Heart left ventricle (tissue), 16 donors: ENCODE data around the gene GOLGA6C. TPM values are rescaled to one million over a fixed set of nuclear protein-coding genes. Genes with fewer than 3 reads are reported as not detected.
"Not testable (repeated sequence)": the region's sequence is repeated elsewhere in the genome, so short reads cannot be mapped to it uniquely, and the experiment has no call there.

Source experiments
- ATAC-seq, 4 donors: fragments of 200-7000 bp; cut with Tn5 transposase; one replicate each; pipeline ENCODE4 v1.9.1; 2020 to 2022; ENCODE audit warnings: moderate library complexity in 4 of 4, mild to moderate bottlenecking in 3 of 4, moderate number of reproducible peaks in 1 of 4
- DNase-seq, 5 donors: peaks; one replicate each; pipeline ENCODE4 v3.0.0-alpha.2; 2020
- H3K27ac ChIP-seq, 12 donors: fragments of 200-600 bp; sonication (generic) in 4 of 12; one replicate each; pipeline versions ENCODE4 v1.5.0 to v1.8.0; 2016 to 2022; ENCODE audit warnings: mild to moderate bottlenecking in 2 of 12
- H3K27me3 ChIP-seq, 9 donors: fragments of 200-600 bp; sonication (generic) in 2 of 9; one replicate each; pipeline versions ENCODE4 v1.5.1 to v1.8.0; 2016 to 2022; ENCODE audit warnings: mild to moderate bottlenecking in 3 of 9
- H3K36me3 ChIP-seq, 9 donors: fragments of 200-600 bp; sonication (generic) in 2 of 9; one replicate each; pipeline versions ENCODE4 v1.5.0 to v1.8.0; 2018 to 2022; ENCODE audit warnings: mild to moderate bottlenecking in 2 of 9
- H3K4me1 ChIP-seq, 12 donors: fragments of 200-600 bp; sonication (generic) in 4 of 12; one replicate each; pipeline versions ENCODE4 v1.5.0 to v1.8.0; 2016 to 2022; ENCODE audit warnings: mild to moderate bottlenecking in 3 of 12
- H3K4me3 ChIP-seq, 12 donors: fragments of 200-600 bp; sonication (generic) in 4 of 12; one replicate each; pipeline versions ENCODE4 v1.5.0 to v1.8.0; 2017 to 2022; ENCODE audit warnings: mild to moderate bottlenecking in 9 of 12, moderate library complexity in 4 of 12
- H3K9me3 ChIP-seq, 12 donors: fragments of 200-600 bp; sonication (generic) in 4 of 12; one replicate each; pipeline versions ENCODE4 v1.5.0 to v1.8.0; 2016 to 2022; ENCODE audit warnings: mild to moderate bottlenecking in 1 of 12
- POLR2A ChIP-seq, 2 donors: fragments of 450-650 bp; IDR thresholded peaks; one replicate each; pipeline ENCODE4 v1.6.1; 2017; ENCODE audit warnings: antibody characterized with exemption in 2 of 2, mild to moderate bottlenecking in 2 of 2, moderate library complexity in 2 of 2
- WGBS, 4 donors: extraction: QIAGEN DNeasy Blood & Tissue Kit in 2 of 4; methylation state at CpG; one replicate each; pipeline versions ENCODE4 v1.1.5 to v1.1.7; 2013 to 2018; 5-methylcytosine and 5-hydroxymethylcytosine counted together
- intact Hi-C, 10 donors: fragments of 100-400 bp; cut with DNase I; formaldehyde crosslinking; loops; one replicate each; pipeline versions ENCODE4 v1.11.1 to v1.14.2; 2022
- polyA plus RNA-seq, 2 donors: library from polyadenylated mRNA; stranded (reverse); fragments of 200-250 nt; gene quantifications; one replicate each; pipeline ENCODE4 v1.2.3, GENCODE V29; 2013
- total RNA-seq, 9 donors: library from RNA; depleted of rRNA in 2 of 9; stranded (reverse); fragments of >200 nt in 2 of 9; fragmentation: NEBNext Ultra II Directional in 3 of 9; extraction: Animal tissue kit (Norgen Biotek cat#: 25700) in 3 of 9; gene quantifications; one replicate each; pipeline versions ENCODE4 v1.1.0 to v1.2.4, GENCODE V29; 2016 to 2023
- TF ChIP-seq, protein P1 (sequence below), 12 donors: fragments of 200-600 bp; sonication (generic) in 4 of 12; IDR thresholded peaks; one replicate each; pipeline versions ENCODE4 v1.5.0 to v1.8.0; 2018 to 2022; ENCODE audit warnings: antibody characterized with exemption in 12 of 12, mild to moderate bottlenecking in 5 of 12
- donor health status: ischemic (EF 13 %, LVEDD 7.1; RV severe dilation, severe dysfunction).
- donor health status: healthy with polysubstance abuse.
- donor health status: DM: no; HTN: yes; CAD: no.
- donor health status: DM: no; HTN: no; CAD: no.
- donor health status: ischemic (EF 25% LVEDD 6.9; RV normal size, moderate dysfunction).
- donor health status: ischemic (EF 25% LVEDD 5.7; RV mildly dilated, moderate dysfunction).
- donor health status: healthy.
- donor health status: DM: yes; HTN: yes; CAD: no.
- donor health status: ischemic (EF 35%, LVEDD 5.7; RV mildly dilated, moderate dysfunction).
- donor health status: nonischemic (EF 11% LVEDD 7.7; RV severe dilation, severe dysfunction).
- donor health status: DM: yes; HTN: yes; CAD: no.
- donor health status: PGD.
- donor health status: ischemic (EF 29% LVEDD 5.4; RV normal size, mild dysfunction).
- donor health status: nonischemic (EF 23%, LVEDD 6.1; RV moderate dilation, normal function).

Gene GOLGA6C
- total and polyA plus RNA-seq, 11 donors, result not detected

GRCh38 chr15:75299311-75299688 lies 41.2 kb downstream of the GOLGA6C start:
- H3K36me3 ChIP-seq, H3K4me3 ChIP-seq, intact Hi-C loops, H3K27ac ChIP-seq, H3K9me3 ChIP-seq, H3K27me3 ChIP-seq, H3K4me1 ChIP-seq: not testable (repeated sequence)
- WGBS, 4 donors, result 17 to 33% (median 18%) methylated on average over 1 to 6 of the region's 6 CpGs
- TF ChIP-seq, protein P1, sequence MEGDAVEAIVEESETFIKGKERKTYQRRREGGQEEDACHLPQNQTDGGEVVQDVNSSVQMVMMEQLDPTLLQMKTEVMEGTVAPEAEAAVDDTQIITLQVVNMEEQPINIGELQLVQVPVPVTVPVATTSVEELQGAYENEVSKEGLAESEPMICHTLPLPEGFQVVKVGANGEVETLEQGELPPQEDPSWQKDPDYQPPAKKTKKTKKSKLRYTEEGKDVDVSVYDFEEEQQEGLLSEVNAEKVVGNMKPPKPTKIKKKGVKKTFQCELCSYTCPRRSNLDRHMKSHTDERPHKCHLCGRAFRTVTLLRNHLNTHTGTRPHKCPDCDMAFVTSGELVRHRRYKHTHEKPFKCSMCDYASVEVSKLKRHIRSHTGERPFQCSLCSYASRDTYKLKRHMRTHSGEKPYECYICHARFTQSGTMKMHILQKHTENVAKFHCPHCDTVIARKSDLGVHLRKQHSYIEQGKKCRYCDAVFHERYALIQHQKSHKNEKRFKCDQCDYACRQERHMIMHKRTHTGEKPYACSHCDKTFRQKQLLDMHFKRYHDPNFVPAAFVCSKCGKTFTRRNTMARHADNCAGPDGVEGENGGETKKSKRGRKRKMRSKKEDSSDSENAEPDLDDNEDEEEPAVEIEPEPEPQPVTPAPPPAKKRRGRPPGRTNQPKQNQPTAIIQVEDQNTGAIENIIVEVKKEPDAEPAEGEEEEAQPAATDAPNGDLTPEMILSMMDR (IDR thresholded peaks at IDR 0.05), result peak; percentile 33 to 65 (median 58)
- DNase-seq (peak; percentile 21 to 78 (median 46)), ATAC-seq (peak; percentile 51 to 88 (median 83))

DNA sequence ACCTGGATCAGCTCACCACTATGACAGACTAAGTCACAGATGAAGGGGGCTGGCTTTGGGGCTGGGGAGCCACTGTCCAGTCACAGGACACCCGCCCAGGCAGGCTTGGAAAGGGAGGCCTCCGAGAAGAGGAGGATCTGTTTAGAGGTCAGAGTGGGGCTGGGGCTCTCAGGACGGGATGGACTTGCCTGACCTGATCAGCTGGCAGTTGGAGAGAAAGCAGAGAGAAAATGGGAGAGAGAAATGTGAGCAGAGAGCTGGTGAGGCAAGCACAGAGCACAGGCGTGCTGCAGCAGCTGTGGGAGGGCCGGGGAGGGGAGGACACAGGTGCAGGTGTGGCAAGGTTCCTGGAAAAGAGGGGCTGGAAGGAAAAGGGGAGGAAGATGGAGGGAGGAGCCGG lies 41.9 kb downstream of the GOLGA6C start:
- not testable (repeated sequence) for H3K27ac ChIP-seq, ATAC-seq, H3K36me3 ChIP-seq, H3K4me1 ChIP-seq, H3K9me3 ChIP-seq, H3K4me3 ChIP-seq, DNase-seq
- intact Hi-C loops, result loop anchor here in 7 of 10 donors (10.0 kb wide), 3 partner anchors 265 to 1235 kb away; partner anchors contain the start of gene PPCDC (in 4 of the 7)
- WGBS, 4 donors, result 61 to 72% (median 71%) methylated on average over 5 to 6 of the region's 6 CpGs
- H3K27me3 ChIP-seq, result peaks cover 0 to 11% (median 0%) of the 10 kb centered on the region in 9 donors

GRCh38 chr15:75302318-75302717 lies 44.2 kb downstream of the GOLGA6C start:
- intact Hi-C loops, result loop anchor here in 7 of 10 donors (10.0 kb wide), 3 partner anchors 268 to 1238 kb away; partner anchors contain the start of gene PPCDC (in 4 of the 7)
- no peak for DNase-seq
- WGBS, 4 donors, result 79 to 93% (median 86%) methylated on average over 6 to 9 of the region's 9 CpGs

DNA sequence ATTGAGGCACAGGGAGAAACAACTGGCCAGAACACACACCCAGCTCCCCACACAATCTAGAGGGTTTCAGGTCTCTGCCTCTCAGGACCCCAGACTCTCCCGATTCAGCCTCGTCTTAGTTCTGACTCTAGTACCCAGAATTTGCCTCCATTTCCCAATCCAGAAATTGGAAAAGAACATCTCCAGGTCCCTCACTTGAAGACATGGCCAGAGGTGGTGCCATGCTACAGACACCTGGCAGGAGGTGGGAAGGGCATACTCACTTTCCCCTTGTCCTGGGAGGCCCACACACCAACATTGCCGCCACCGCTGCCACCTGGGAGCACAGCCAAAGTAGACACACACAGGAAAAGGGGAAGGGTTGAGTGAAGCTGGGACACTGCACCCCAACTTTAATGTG lies 44.6 kb downstream of the GOLGA6C start:
- H3K27ac ChIP-seq, H3K36me3 ChIP-seq, DNase-seq, H3K4me3 ChIP-seq, H3K9me3 ChIP-seq, ATAC-seq, H3K4me1 ChIP-seq: not testable (repeated sequence)
- intact Hi-C loops, result loop anchor here in 7 of 10 donors (10.0 kb wide), 3 partner anchors 268 to 1238 kb away; partner anchors contain the start of gene PPCDC (in 4 of the 7)
- 86 to 90% (median 88%) methylated on average over 4 of the region's 4 CpGs for WGBS, 4 donors
- peaks cover 0 to 30% (median 7%) of the 10 kb centered on the region in 9 donors for H3K27me3 ChIP-seq

More at GRCh38 chr15:75302318-75302717, 44.2 kb downstream of the GOLGA6C start:
- no peak for ATAC-seq
- Histone ChIP-seq H3K27me3 (peaks cover 0 to 28% (median 7%) of the 10 kb centered on the region in 9 donors), H3K9me3 (no peaks in the 10 kb centered on the region), H3K36me3 (no peaks in the 10 kb centered on the region), H3K4me1 (no peaks in the 10 kb centered on the region), H3K27ac (no peak overlapping the region), H3K4me3 (no peak overlapping the region)
- TF ChIP-seq, protein P1 (IDR thresholded peaks at IDR 0.05), result no peak
- no peak for TF ChIP-seq POLR2A (IDR thresholded peaks at IDR 0.05)

- Histone ChIP-seq H3K4me3 (no peak overlapping the region), H3K9me3 (no peaks in the 10 kb centered on the region), H3K4me1 (no peaks in the 10 kb centered on the region), H3K27ac (no peak overlapping the region), H3K27me3 (peaks cover 0 to 45% (median 11%) of the 10 kb centered on the region in 9 donors), H3K36me3 (no peaks in the 10 kb centered on the region)
- TF ChIP-seq, protein P1 (IDR thresholded peaks at IDR 0.05), result no peak
- no peak for TF ChIP-seq POLR2A (IDR thresholded peaks at IDR 0.05)
- 64 to 74% (median 66%) methylated on average over 3 of the region's 3 CpGs for WGBS, 4 donors
- DNase-seq (no peak), ATAC-seq (no peak)
- intact Hi-C loops, result loop anchor here in 7 of 10 donors (10.0 kb wide), 3 partner anchors 271 to 1241 kb away; partner anchors contain the start of gene PPCDC (in 4 of the 7)
Observed at GRCh38 chr15:75306188-75306587, 48.1 kb downstream of the GOLGA6C start.
